ENCODE results near the gene HNRNPAB. TPM values are rescaled to one million over a fixed set of nuclear protein-coding genes. Genes with fewer than 3 reads are reported as not detected.
A peak's percentile ranks its signal among the peaks of the same experiment; 100 is the strongest.
"Not testable (repeated sequence)": the region's sequence is repeated elsewhere in the genome, so short reads cannot be mapped to it uniquely, and the experiment has no call there.

The HNRNPAB gene
- total RNA-seq, 4 donors from 2014 or later, result 84.2 to 117 (median 106) TPM

GRCh38 chr5:178192787-178193186 lies 11.5 kb upstream of the HNRNPAB start:
- Histone ChIP-seq H3K9me3 (no peaks in the 10 kb centered on the region), H3K4me1 (no peaks in the 10 kb centered on the region), H3K4me3 (no peak overlapping the region), H3K27me3 (no peaks in the 10 kb centered on the region), H3K36me3 (no peaks in the 10 kb centered on the region), H3K27ac (no peak overlapping the region)
- TF ChIP-seq CTCF (IDR thresholded peaks at IDR 0.05 in 4 of 5, conservative IDR thresholded peaks at IDR 0.05 in 1 of 5), result no peak
- TF ChIP-seq POLR2A (IDR thresholded peaks at IDR 0.05), result no peak
- no peak for ATAC-seq
- DNase-seq, result no peak
- intact Hi-C loops (cut with DNase I; ENCODE audit: low total_unique reads), result no loop called here
- in situ Hi-C loops (cut with MboI; ENCODE audit: low sequenced_read_pairs in 4 of 4), result no loop called here

- H3K9me3 ChIP-seq, result no peaks in the 10 kb centered on the region
- H3K36me3 ChIP-seq, result no peaks in the 10 kb centered on the region
- DNase-seq (no peak), ATAC-seq (no peak)
- H3K4me1 ChIP-seq, result no peaks in the 10 kb centered on the region
- no peak for TF ChIP-seq CTCF (IDR thresholded peaks at IDR 0.05 in 4 of 5, conservative IDR thresholded peaks at IDR 0.05 in 1 of 5)
- TF ChIP-seq POLR2A (IDR thresholded peaks at IDR 0.05), result no peak
- no peak overlapping the region for H3K4me3 ChIP-seq
- no peaks in the 10 kb centered on the region for H3K27me3 ChIP-seq
- H3K27ac ChIP-seq, result no peak overlapping the region
- intact Hi-C loops (cut with DNase I; ENCODE audit: low total_unique reads), result no loop called here
- in situ Hi-C loops (cut with MboI; ENCODE audit: low sequenced_read_pairs in 4 of 4), result no loop called here
Measured at GRCh38 chr5:178193251-178193809, 11.0 kb upstream of the HNRNPAB start.

- no peak overlapping the region for H3K4me3 ChIP-seq
- no peak overlapping the region for H3K27ac ChIP-seq
- DNase-seq (no peak), ATAC-seq (no peak)
- H3K27me3 ChIP-seq, result no peaks in the 10 kb centered on the region
- H3K9me3 ChIP-seq, result no peaks in the 10 kb centered on the region
- TF ChIP-seq CTCF (IDR thresholded peaks at IDR 0.05 in 4 of 5, conservative IDR thresholded peaks at IDR 0.05 in 1 of 5) (no peak), POLR2A (IDR thresholded peaks at IDR 0.05) (no peak)
- in situ Hi-C loops (cut with MboI; ENCODE audit: low sequenced_read_pairs in 4 of 4) (no loop called here), intact Hi-C loops (cut with DNase I; ENCODE audit: low total_unique reads) (no loop called here)
- no peaks in the 10 kb centered on the region for H3K36me3 ChIP-seq
- no peaks in the 10 kb centered on the region for H3K4me1 ChIP-seq
Measured at GRCh38 chr5:178194026-178194425, 10.3 kb upstream of the HNRNPAB start.

GRCh38 chr5:178196281-178196812 lies 8.0 kb upstream of the HNRNPAB start:
- H3K27ac ChIP-seq, result no peak overlapping the region
- in situ Hi-C loops (cut with MboI; ENCODE audit: low sequenced_read_pairs in 4 of 4), result no loop called here
- no peaks in the 10 kb centered on the region for H3K9me3 ChIP-seq
- H3K27me3 ChIP-seq, result no peaks in the 10 kb centered on the region
- intact Hi-C loops (cut with DNase I; ENCODE audit: low total_unique reads), result no loop called here
- H3K4me1 ChIP-seq, result no peaks in the 10 kb centered on the region
- TF ChIP-seq CTCF (IDR thresholded peaks at IDR 0.05 in 4 of 5, conservative IDR thresholded peaks at IDR 0.05 in 1 of 5) (no peak), POLR2A (IDR thresholded peaks at IDR 0.05) (no peak)
- no peaks in the 10 kb centered on the region for H3K36me3 ChIP-seq
- ATAC-seq, result no peak
- no peak overlapping the region for H3K4me3 ChIP-seq
- no peak for DNase-seq

GRCh38 chr5:178196986-178197385 lies 7.3 kb upstream of the HNRNPAB start:
- no peaks in the 10 kb centered on the region for H3K36me3 ChIP-seq
- no peaks in the 10 kb centered on the region for H3K27me3 ChIP-seq
- no peak overlapping the region for H3K27ac ChIP-seq
- H3K9me3 ChIP-seq, result no peaks in the 10 kb centered on the region
- in situ Hi-C loops (cut with MboI; ENCODE audit: low sequenced_read_pairs in 4 of 4) (no loop called here), intact Hi-C loops (cut with DNase I; ENCODE audit: low total_unique reads) (no loop called here)
- DNase-seq (no peak), ATAC-seq (peak in 1 of 2 donors; percentile 53)
- no peak overlapping the region for H3K4me3 ChIP-seq
- TF ChIP-seq POLR2A (IDR thresholded peaks at IDR 0.05) (no peak), CTCF (IDR thresholded peaks at IDR 0.05 in 4 of 5, conservative IDR thresholded peaks at IDR 0.05 in 1 of 5) (peak in 3 of 5 experiments; percentile 12 to 43 (median 19))
- no peaks in the 10 kb centered on the region for H3K4me1 ChIP-seq

- H3K27ac ChIP-seq; ATAC-seq; in situ Hi-C loops (cut with MboI; ENCODE audit: low sequenced_read_pairs in 4 of 4); H3K9me3 ChIP-seq; H3K27me3 ChIP-seq; H3K4me3 ChIP-seq; DNase-seq; intact Hi-C loops (cut with DNase I; ENCODE audit: low total_unique reads); H3K36me3 ChIP-seq; H3K4me1 ChIP-seq: not testable (repeated sequence)
Measured at GRCh38 chr5:178198151-178198550, 6.2 kb upstream of the HNRNPAB start.
